MM.1S (cell line): Measurements from ENCODE around the gene EDEM3.

Experiments used
- DNase-seq: peaks from one replicate; pipeline ENCODE4 v3.0.0-alpha.2; 2015
- H2AFZ ChIP-seq: fragments of 300-600 bp; sonication (generic); 2 replicates; pipeline ENCODE4 v1.6.0; 2016; ENCODE audit warnings: antibody characterized with exemption, low read length
- H3F3A ChIP-seq: fragments of 300-600 bp; sonication (generic); 2 replicates; pipeline ENCODE4 v1.6.1; 2016; ENCODE audit warnings: mild to moderate bottlenecking, antibody characterized with exemption, low read length, moderate library complexity, mixed read lengths; ENCODE audit not compliant: insufficient read depth
- H3K27ac ChIP-seq: fragments of 300-600 bp; sonication (generic); 2 replicates; pipeline ENCODE4 v1.5.1; 2016; ENCODE audit warnings: mild to moderate bottlenecking, low read length
- H3K27me3 ChIP-seq: fragments of 300-600 bp; sonication (generic); replicated peaks from 2 replicates; pipeline ENCODE4 v1.6.0; 2016; ENCODE audit warnings: low read length; ENCODE audit not compliant: insufficient read depth
- H3K36me3 ChIP-seq: fragments of 300-600 bp; sonication (generic); replicated peaks from 2 replicates; pipeline ENCODE4 v1.6.1; 2016; ENCODE audit warnings: mild to moderate bottlenecking, low read length, mixed read lengths; ENCODE audit not compliant: insufficient read depth
- H3K4me1 ChIP-seq: fragments of 300-600 bp; sonication (generic); 2 replicates; pipeline ENCODE4 v1.6.1; 2016; ENCODE audit warnings: low read length, mixed read lengths
- H3K4me2 ChIP-seq: fragments of 300-600 bp; sonication (generic); 2 replicates; pipeline ENCODE4 v1.6.0; 2016; ENCODE audit warnings: low read depth, low read length
- H3K4me3 ChIP-seq: fragments of 300-600 bp; sonication (generic); 2 replicates; pipeline ENCODE4 v1.5.1; 2016; ENCODE audit warnings: low read length, mixed read lengths
- H3K79me2 ChIP-seq: fragments of 300-600 bp; sonication (generic); 2 replicates; pipeline ENCODE4 v1.6.1; 2016; ENCODE audit warnings: mixed run types, low read length, mixed read lengths
- H3K9ac ChIP-seq: fragments of 300-600 bp; sonication (generic); 2 replicates; pipeline ENCODE4 v1.6.1; 2016; ENCODE audit warnings: low read length, mixed read lengths
- H3K9me2 ChIP-seq: fragments of 300-600 bp; sonication (generic); replicated peaks from 2 replicates; pipeline ENCODE4 v1.6.1; 2016; ENCODE audit warnings: mild to moderate bottlenecking, low read length, mixed read lengths; ENCODE audit not compliant: insufficient read depth
- H3K9me3 ChIP-seq: fragments of 300-600 bp; sonication (generic); replicated peaks from 2 replicates; pipeline ENCODE4 v1.6.1; 2016; ENCODE audit warnings: mild to moderate bottlenecking, low read length, mixed read lengths; ENCODE audit not compliant: insufficient read depth
- H4K20me1 ChIP-seq: fragments of 300-600 bp; sonication (generic); 2 replicates; pipeline ENCODE4 v1.6.1; 2016; ENCODE audit warnings: mild to moderate bottlenecking, low read length, moderate library complexity, mixed read lengths; ENCODE audit not compliant: insufficient read depth
- EZH2 ChIP-seq: fragments of 300-600 bp; sonication (generic); optimal IDR thresholded peaks from 2 replicates; pipeline ENCODE3; 2017; ENCODE audit warnings: low read depth, mild to moderate bottlenecking, antibody characterized with exemption, low read length, mixed read lengths
- EZH2phosphoT487 ChIP-seq: fragments of 300-600 bp; sonication (generic); IDR thresholded peaks from 2 replicates; pipeline ENCODE4 v1.6.1; 2018; ENCODE audit warnings: antibody characterized with exemption, low read length
- TF ChIP-seq, protein P1 (sequence below): fragments of 300-600 bp; sonication (generic); IDR thresholded peaks from 2 replicates; pipeline ENCODE4 v1.5.1; 2016; ENCODE audit warnings: antibody characterized with exemption, low read length, mixed read lengths

EDEM3 gene

DNA sequence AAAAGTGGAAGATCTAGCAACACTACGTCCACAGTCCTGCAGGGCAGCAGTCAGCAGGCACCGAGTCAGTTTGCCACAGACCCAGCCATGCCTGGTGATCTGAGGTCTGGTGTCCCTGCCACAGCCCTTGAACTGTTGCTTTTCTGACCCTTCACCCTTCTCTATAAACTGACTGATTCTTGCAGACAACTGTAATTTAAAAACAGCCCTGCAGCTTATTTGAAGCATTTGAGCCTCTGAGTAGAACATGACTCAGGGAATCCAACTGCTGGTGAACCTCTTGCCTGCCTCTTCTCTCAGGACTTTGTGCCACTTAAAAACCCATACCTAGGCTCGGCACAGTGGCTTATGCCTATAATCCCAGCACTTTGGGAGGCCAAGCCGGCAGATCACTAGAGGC lies 107.2 kb downstream of the EDEM3 start:
- Histone ChIP-seq H3K79me2 (no peaks in the 10 kb centered on the region), H3K36me3 (no peaks in the 10 kb centered on the region), H3F3A (peaks cover 23% of the 10 kb centered on the region), H3K4me1 (peaks cover 38% of the 10 kb centered on the region), H3K27ac (no peak overlapping the region; the same call in 1 of the 2 replicates), H3K4me2 (no peak overlapping the region), H4K20me1 (no peaks in the 10 kb centered on the region), H3K4me3 (no peak overlapping the region), H3K27me3 (no peaks in the 10 kb centered on the region), H3K9me3 (no peaks in the 10 kb centered on the region), H3K9ac (no peak overlapping the region), H3K9me2 (no peaks in the 10 kb centered on the region), H2AFZ (no peak overlapping the region)
- TF ChIP-seq EZH2, result no peak
- TF ChIP-seq, protein P1, sequence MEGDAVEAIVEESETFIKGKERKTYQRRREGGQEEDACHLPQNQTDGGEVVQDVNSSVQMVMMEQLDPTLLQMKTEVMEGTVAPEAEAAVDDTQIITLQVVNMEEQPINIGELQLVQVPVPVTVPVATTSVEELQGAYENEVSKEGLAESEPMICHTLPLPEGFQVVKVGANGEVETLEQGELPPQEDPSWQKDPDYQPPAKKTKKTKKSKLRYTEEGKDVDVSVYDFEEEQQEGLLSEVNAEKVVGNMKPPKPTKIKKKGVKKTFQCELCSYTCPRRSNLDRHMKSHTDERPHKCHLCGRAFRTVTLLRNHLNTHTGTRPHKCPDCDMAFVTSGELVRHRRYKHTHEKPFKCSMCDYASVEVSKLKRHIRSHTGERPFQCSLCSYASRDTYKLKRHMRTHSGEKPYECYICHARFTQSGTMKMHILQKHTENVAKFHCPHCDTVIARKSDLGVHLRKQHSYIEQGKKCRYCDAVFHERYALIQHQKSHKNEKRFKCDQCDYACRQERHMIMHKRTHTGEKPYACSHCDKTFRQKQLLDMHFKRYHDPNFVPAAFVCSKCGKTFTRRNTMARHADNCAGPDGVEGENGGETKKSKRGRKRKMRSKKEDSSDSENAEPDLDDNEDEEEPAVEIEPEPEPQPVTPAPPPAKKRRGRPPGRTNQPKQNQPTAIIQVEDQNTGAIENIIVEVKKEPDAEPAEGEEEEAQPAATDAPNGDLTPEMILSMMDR, result no peak
- no peak for DNase-seq

DNA sequence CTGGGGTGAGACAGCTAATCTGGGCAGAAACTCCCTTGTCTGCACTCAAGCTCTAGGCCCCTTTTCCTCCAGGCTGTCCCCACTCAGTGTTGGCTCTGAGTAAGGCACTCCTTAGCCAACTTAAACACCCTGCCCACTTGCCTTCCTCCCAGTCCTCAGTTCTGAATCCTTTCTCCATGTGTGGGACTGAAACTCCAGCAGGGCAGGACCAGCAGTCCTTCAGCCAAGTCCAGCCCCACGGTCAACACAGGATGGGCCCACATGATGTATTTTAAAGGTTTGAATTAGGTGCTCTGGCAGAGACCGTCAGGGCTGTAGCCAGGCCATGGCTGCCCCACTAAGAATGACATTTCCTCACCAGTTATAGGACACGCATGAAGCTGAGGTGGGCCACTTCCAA lies 107.8 kb downstream of the EDEM3 start:
- Histone ChIP-seq H3K79me2 (no peaks in the 10 kb centered on the region), H3K4me2 (no peak overlapping the region), H3K4me1 (peaks cover 38% of the 10 kb centered on the region), H3K9ac (no peak overlapping the region), H3K4me3 (no peak overlapping the region), H3K36me3 (no peaks in the 10 kb centered on the region), H3K9me3 (no peaks in the 10 kb centered on the region), H4K20me1 (no peaks in the 10 kb centered on the region), H2AFZ (no peak overlapping the region), H3K27me3 (no peaks in the 10 kb centered on the region), H3F3A (peaks cover 23% of the 10 kb centered on the region), H3K27ac (no peak overlapping the region), H3K9me2 (no peaks in the 10 kb centered on the region)
- DNase-seq, result no peak
- TF ChIP-seq EZH2 (no peak), EZH2phosphoT487 (no peak)
- TF ChIP-seq, protein P1, result no peak

- TF ChIP-seq, protein P1, result no peak
- no peak for TF ChIP-seq EZH2
- TF ChIP-seq EZH2phosphoT487, result no peak
- Histone ChIP-seq H3K9me3 (no peaks in the 10 kb centered on the region), H3K27ac (no peak overlapping the region), H3K4me2 (no peak overlapping the region), H3K36me3 (no peaks in the 10 kb centered on the region), H4K20me1 (no peaks in the 10 kb centered on the region), H2AFZ (no peak overlapping the region), H3F3A (peaks cover 23% of the 10 kb centered on the region), H3K4me1 (peaks cover 38% of the 10 kb centered on the region), H3K9ac (no peak overlapping the region), H3K9me2 (no peaks in the 10 kb centered on the region), H3K27me3 (no peaks in the 10 kb centered on the region), H3K4me3 (no peak overlapping the region), H3K79me2 (no peaks in the 10 kb centered on the region)
- DNase-seq, result no peak
Measured at GRCh38 chr1:184646178-184646701, 108.4 kb downstream of the EDEM3 start.
